Measurements from ENCODE around the gene SLC18B1. TPM values are rescaled to one million over a fixed set of nuclear protein-coding genes. Genes with fewer than 3 reads are reported as not detected.

SLC18B1 gene
- total and polyA plus RNA-seq, 2 of the 13 experiments (the other 11 are each of a cell fraction or from before 2014, with no cell fraction given), result 11.4 to 13.8 TPM

DNA sequence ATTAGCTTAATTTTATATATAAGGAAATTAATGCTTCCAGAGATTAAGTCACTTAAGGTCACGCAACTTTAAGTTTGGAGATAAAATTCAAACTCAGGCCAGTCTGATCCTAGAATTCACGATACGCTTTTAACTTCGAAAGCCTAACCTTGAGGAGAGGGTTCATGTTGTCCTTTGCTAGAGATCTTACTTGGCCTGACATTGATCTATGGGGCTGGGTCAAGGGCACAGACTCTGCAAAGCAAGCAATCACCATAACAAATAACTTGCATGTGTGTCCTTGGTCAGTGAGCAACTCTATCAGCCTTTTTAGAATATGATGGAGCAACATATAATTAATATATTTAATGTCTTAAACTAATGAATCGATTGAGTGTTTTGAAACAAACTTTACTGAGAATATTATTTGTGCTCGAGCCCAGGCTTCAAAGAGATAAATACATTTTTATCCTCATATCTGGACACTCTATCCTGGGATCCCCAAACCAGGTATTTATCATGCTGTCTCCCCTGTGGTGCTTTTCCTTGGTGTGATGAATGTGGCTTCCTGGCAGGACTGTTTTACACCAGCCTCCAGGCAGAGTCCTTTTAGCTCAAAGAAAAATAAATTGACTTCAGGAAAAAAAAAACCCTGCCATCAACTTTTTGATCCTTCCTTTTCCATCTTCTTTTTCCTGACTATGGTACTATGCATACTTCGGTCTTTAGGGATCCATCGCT is 45.0 kb upstream of the SLC18B1 start (continued):
- TF ChIP-seq, protein P1, sequence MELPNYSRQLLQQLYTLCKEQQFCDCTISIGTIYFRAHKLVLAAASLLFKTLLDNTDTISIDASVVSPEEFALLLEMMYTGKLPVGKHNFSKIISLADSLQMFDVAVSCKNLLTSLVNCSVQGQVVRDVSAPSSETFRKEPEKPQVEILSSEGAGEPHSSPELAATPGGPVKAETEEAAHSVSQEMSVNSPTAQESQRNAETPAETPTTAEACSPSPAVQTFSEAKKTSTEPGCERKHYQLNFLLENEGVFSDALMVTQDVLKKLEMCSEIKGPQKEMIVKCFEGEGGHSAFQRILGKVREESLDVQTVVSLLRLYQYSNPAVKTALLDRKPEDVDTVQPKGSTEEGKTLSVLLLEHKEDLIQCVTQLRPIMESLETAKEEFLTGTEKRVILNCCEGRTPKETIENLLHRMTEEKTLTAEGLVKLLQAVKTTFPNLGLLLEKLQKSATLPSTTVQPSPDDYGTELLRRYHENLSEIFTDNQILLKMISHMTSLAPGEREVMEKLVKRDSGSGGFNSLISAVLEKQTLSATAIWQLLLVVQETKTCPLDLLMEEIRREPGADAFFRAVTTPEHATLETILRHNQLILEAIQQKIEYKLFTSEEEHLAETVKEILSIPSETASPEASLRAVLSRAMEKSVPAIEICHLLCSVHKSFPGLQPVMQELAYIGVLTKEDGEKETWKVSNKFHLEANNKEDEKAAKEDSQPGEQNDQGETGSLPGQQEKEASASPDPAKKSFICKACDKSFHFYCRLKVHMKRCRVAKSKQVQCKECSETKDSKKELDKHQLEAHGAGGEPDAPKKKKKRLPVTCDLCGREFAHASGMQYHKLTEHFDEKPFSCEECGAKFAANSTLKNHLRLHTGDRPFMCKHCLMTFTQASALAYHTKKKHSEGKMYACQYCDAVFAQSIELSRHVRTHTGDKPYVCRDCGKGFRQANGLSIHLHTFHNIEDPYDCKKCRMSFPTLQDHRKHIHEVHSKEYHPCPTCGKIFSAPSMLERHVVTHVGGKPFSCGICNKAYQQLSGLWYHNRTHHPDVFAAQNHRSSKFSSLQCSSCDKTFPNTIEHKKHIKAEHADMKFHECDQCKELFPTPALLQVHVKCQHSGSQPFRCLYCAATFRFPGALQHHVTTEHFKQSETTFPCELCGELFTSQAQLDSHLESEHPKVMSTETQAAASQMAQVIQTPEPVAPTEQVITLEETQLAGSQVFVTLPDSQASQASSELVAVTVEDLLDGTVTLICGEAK (IDR thresholded peaks at IDR 0.05), result no peak
- TF ChIP-seq, protein P1 (CRISPR knock-in tag; IDR thresholded peaks at IDR 0.05), result no peak
- TF ChIP-seq ZNF703 (CRISPR knock-in tag; IDR thresholded peaks at IDR 0.05; ENCODE audit: borderline replicate concordance) (no peak), YEATS2 (CRISPR knock-in tag; IDR thresholded peaks at IDR 0.05; ENCODE audit: borderline replicate concordance) (no peak), BRD4 (CRISPR knock-in tag; IDR thresholded peaks at IDR 0.05) (no peak), AKAP8 (CRISPR knock-in tag; IDR thresholded peaks at IDR 0.05) (no peak)

Measured in HepG2 (cell line).